GM20000 (cell line): ENCODE results near the gene TRIM56.

ENCODE experiments used
- DNase-seq: peaks from one replicate; pipeline ENCODE4 v3.0.0; 2012; ENCODE audit warnings: low spot score
- TF ChIP-seq, protein P1 (sequence below): IDR thresholded peaks from 2 replicates; pipeline ENCODE4 v1.5.1; 2012; ENCODE audit warnings: mild to moderate bottlenecking, control low read depth; ENCODE audit errors: extremely low read depth, missing control alignments

Gene TRIM56

GRCh38 chr7:101133621-101134398 lies 48.5 kb downstream of the TRIM56 start:
- TF ChIP-seq, protein P1, sequence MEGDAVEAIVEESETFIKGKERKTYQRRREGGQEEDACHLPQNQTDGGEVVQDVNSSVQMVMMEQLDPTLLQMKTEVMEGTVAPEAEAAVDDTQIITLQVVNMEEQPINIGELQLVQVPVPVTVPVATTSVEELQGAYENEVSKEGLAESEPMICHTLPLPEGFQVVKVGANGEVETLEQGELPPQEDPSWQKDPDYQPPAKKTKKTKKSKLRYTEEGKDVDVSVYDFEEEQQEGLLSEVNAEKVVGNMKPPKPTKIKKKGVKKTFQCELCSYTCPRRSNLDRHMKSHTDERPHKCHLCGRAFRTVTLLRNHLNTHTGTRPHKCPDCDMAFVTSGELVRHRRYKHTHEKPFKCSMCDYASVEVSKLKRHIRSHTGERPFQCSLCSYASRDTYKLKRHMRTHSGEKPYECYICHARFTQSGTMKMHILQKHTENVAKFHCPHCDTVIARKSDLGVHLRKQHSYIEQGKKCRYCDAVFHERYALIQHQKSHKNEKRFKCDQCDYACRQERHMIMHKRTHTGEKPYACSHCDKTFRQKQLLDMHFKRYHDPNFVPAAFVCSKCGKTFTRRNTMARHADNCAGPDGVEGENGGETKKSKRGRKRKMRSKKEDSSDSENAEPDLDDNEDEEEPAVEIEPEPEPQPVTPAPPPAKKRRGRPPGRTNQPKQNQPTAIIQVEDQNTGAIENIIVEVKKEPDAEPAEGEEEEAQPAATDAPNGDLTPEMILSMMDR = no peak
- DNase-seq = no peak

GRCh38 chr7:101134399-101134980 lies 49.2 kb downstream of the TRIM56 start:
- TF ChIP-seq, protein P1 = no peak
- DNase-seq = no peak

GRCh38 chr7:101137651-101138212 lies 52.5 kb downstream of the TRIM56 start:
- TF ChIP-seq, protein P1 = no peak
- DNase-seq = no peak

DNA sequence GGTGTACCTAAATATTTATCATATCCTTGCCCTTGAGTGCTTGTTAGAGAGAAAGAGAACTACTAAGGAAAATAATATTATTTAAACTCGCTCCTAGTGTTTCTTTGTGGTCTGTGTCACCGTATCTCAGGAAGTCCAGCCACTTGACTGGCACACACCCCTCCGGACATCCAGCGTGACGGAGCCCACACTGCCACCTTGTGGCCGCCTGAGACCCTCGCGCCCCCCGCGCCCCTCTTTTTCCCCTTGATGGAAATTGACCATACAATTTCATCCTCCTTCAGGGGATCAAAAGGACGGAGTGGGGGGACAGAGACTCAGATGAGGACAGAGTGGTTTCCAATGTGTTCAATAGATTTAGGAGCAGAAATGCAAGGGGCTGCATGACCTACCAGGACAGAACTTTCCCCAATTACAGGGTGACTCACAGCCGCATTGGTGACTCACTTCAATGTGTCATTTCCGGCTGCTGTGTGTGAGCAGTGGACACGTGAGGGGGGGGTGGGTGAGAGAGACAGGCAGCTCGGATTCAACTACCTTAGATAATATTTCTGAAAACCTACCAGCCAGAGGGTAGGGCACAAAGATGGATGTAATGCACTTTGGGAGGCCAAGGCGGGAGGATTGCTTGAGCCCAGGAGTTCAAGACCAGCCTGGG lies 53.1 kb downstream of the TRIM56 start:
- DNase-seq = peak; percentile 72
- TF ChIP-seq, protein P1 = peak; percentile 29

GRCh38 chr7:101140339-101140699 lies 55.0 kb downstream of the TRIM56 start:
- DNase-seq = no peak
- TF ChIP-seq, protein P1 = no peak

DNA sequence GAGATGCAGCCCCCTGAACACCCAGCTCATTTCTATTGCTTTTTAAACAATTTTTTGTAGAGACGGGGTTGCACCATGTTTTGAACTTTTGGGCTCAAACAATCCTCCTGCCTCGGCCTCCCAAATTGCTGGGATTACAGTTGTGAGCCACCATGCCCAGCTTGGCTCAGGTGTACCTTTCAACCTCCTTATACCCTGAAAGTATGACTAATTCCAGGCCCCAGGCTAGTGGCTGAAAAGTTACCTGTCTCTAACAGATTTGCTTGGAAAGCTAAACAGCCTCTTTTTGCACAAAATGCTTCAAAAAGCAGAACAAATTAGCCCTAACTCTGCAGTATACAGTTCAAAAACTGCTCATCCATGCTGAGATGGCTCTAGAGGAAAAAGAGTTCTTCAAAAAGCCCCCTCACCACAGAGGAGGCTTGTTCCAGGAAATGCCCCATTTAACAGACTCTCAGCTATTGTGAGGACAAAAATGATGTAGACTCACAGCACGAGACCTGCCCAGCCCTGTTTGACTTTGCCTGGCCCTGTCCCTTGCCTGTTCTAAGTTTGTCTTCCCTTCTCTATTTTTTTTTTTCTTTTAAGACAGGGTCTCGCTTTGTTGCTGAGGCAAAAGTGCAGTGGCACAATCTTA lies 55.6 kb downstream of the TRIM56 start:
- no peak for DNase-seq
- TF ChIP-seq, protein P1 = no peak
